Gastrocnemius medialis (tissue), 4 donors: ENCODE data around the gene SPATA2. TPM values are rescaled to one million over a fixed set of nuclear protein-coding genes. Genes with fewer than 3 reads are reported as not detected.

Experiments
- ATAC-seq, 2 donors: fragments of 150-250 bp; one replicate each; pipeline ENCODE4 v1.9.1; 2016
- DNase-seq, 2 donors: peaks; one replicate each; pipeline ENCODE4 v3.0.0-alpha.2; 2019
- H3K27ac ChIP-seq, 4 donors: fragments of 200-600 bp; sonication (generic); 1 replicate in 1 of 4; 2 replicates in 3 of 4; pipeline ENCODE4 v1.5.1; 2016 to 2018; ENCODE audit warnings: mild to moderate bottlenecking in 2 of 4, moderate library complexity in 1 of 4
- H3K27me3 ChIP-seq, 3 donors: fragments of 200-600 bp; sonication (generic) in 2 of 3; 1 replicate in 1 of 3; 2 replicates in 2 of 3; pipeline versions ENCODE4 v1.5.1 to v1.6.0; 2016 to 2019; ENCODE audit warnings: mild to moderate bottlenecking in 1 of 3, moderate library complexity in 1 of 3
- H3K36me3 ChIP-seq, 2 donors: fragments of 200-600 bp; sonication (generic) in 1 of 2; one replicate each; pipeline ENCODE4 v1.5.1; 2017 to 2018
- H3K4me1 ChIP-seq, 2 donors: fragments of 200-600 bp; sonication (generic) in 1 of 2; one replicate each; pipeline ENCODE4 v1.5.1; 2016 to 2017; ENCODE audit warnings: mild to moderate bottlenecking in 2 of 2
- H3K4me3 ChIP-seq, 4 donors: fragments of 200-600 bp; sonication (generic) in 3 of 4; 1 replicate in 1 of 4; 2 replicates in 3 of 4; pipeline ENCODE4 v1.5.1; 2016 to 2019; ENCODE audit warnings: mild to moderate bottlenecking in 2 of 4
- H3K9me3 ChIP-seq, 3 donors: fragments of 200-600 bp; sonication (generic) in 2 of 3; 1 replicate in 1 of 3; 2 replicates in 2 of 3; pipeline ENCODE4 v1.5.1; 2016 to 2019
- CTCF ChIP-seq, 5 experiments: fragments of 450-650 bp in 3 of 5; fragments of 200-600 bp in 2 of 5; sonication (generic) in 2 of 5; IDR thresholded peaks in 4 of 5; conservative IDR thresholded peaks in 1 of 5; 1 replicate in 4 of 5; 2 replicates in 1 of 5; pipeline ENCODE4 v1.5.1; 2016 to 2019; ENCODE audit warnings: antibody characterized with exemption in 5 of 5, mild to moderate bottlenecking in 3 of 5, moderate library complexity in 3 of 5
- POLR2A ChIP-seq, 2 donors: fragments of 450-650 bp; IDR thresholded peaks; one replicate each; pipeline ENCODE4 v1.6.1; 2017; ENCODE audit warnings: antibody characterized with exemption in 2 of 2, mild to moderate bottlenecking in 2 of 2, moderate library complexity in 2 of 2
- in situ Hi-C, 4 donors: fragments of 200-750 bp; cut with MboI; loops; one replicate each; pipeline versions ENCODE4 v1.15.0 to v1.8.0; 2017; ENCODE audit warnings: low sequenced_read_pairs in 4 of 4
- intact Hi-C: fragments of 100-400 bp; cut with DNase I; formaldehyde crosslinking; loops from one replicate; pipeline ENCODE4 v1.15.1; 2023; ENCODE audit warnings: low total_unique reads
- total RNA-seq, 4 donors: library from RNA; depleted of rRNA; stranded (reverse); fragments of >200 nt; gene quantifications; one replicate each; pipeline versions ENCODE4 v1.1.0 to v1.2.3, GENCODE V29; 2016

The SPATA2 gene
- total RNA-seq, 4 donors from 2014 or later = 7.7 to 10.7 (median 9.7) TPM

- H3K4me1 ChIP-seq = peaks cover 48 to 64% of the 10 kb centered on the region in 2 donors
- intact Hi-C loops = loop anchor here (2.0 to 10.0 kb wide), 3 partner anchors 23 to 199 kb away; partner anchors contain the start of genes B4GALT5, RNF114 and SLC9A8
- no peaks in the 10 kb centered on the region for H3K27me3 ChIP-seq
- DNase-seq = no peak
- no peak for ATAC-seq
- H3K4me3 ChIP-seq = peak overlapping the region in 3 of 4 donors; percentile 87 to 99 (median 98)
- peaks cover 0 to 2% of the 10 kb centered on the region in 2 donors for H3K36me3 ChIP-seq
- TF ChIP-seq CTCF (IDR thresholded peaks at IDR 0.05 in 4 of 5, conservative IDR thresholded peaks at IDR 0.05 in 1 of 5) = no peak
- TF ChIP-seq POLR2A (IDR thresholded peaks at IDR 0.05) = no peak
- H3K9me3 ChIP-seq = no peaks in the 10 kb centered on the region
- in situ Hi-C loops = no loop called here
- peak overlapping the region; percentile 94 to 100 (median 96) for H3K27ac ChIP-seq
Observed at GRCh38 chr20:49913399-49914047, 1.8 kb downstream of the SPATA2 start.

- in situ Hi-C loops = no loop called here
Observed at GRCh38 chr20:49910340-49910706, 5.0 kb downstream of the SPATA2 start.

GRCh38 chr20:49909499-49910339 lies 5.6 kb downstream of the SPATA2 start:
- Histone ChIP-seq H3K4me1 (peaks cover 38 to 62% of the 10 kb centered on the region in 2 donors), H3K4me3 (peak overlapping the region; percentile 29 to 49 (median 40))

More at GRCh38 chr20:49910340-49910706, 5.0 kb downstream of the SPATA2 start:
- intact Hi-C loops = loop anchor here (1.0 to 10.0 kb wide), 3 partner anchors 85 to 196 kb away; partner anchors contain the start of genes B4GALT5 and SLC9A8
- Histone ChIP-seq H3K9me3 (no peaks in the 10 kb centered on the region), H3K27me3 (no peaks in the 10 kb centered on the region), H3K4me1 (peaks cover 38 to 62% of the 10 kb centered on the region in 2 donors), H3K27ac (peak overlapping the region; percentile 92 to 100 (median 97)), H3K36me3 (peaks cover 0 to 28% of the 10 kb centered on the region in 2 donors), H3K4me3 (peak overlapping the region; percentile 32 to 49 (median 40))
- no peak for DNase-seq
- TF ChIP-seq POLR2A (IDR thresholded peaks at IDR 0.05) (peak in 1 of 2 donors; percentile 6), CTCF (IDR thresholded peaks at IDR 0.05 in 4 of 5, conservative IDR thresholded peaks at IDR 0.05 in 1 of 5) (no peak)
- ATAC-seq = peak in 1 of 2 donors; percentile 14

GRCh38 chr20:49908258-49908565 lies 7.1 kb downstream of the SPATA2 start:
- H3K9me3 ChIP-seq = no peaks in the 10 kb centered on the region
- H3K27ac ChIP-seq = peak overlapping the region; percentile 92 to 100 (median 97)
- intact Hi-C loops = no loop called here

More at GRCh38 chr20:49909499-49910339, 5.6 kb downstream of the SPATA2 start:
- ATAC-seq = peak; percentile 93
- Histone ChIP-seq H3K27ac (peak overlapping the region; percentile 92 to 100 (median 97)), H3K36me3 (peaks cover 0 to 34% of the 10 kb centered on the region in 2 donors), H3K9me3 (no peaks in the 10 kb centered on the region), H3K27me3 (no peaks in the 10 kb centered on the region)
- TF ChIP-seq POLR2A (IDR thresholded peaks at IDR 0.05) (peak; percentile 46 to 85), CTCF (IDR thresholded peaks at IDR 0.05 in 4 of 5, conservative IDR thresholded peaks at IDR 0.05 in 1 of 5) (peak; percentile 51 to 77 (median 60))
- peak; percentile 78 to 95 for DNase-seq
- intact Hi-C loops (loop anchor here (1.0 to 10.0 kb wide), 3 partner anchors 84 to 195 kb away; partner anchors contain the start of genes B4GALT5 and SLC9A8), in situ Hi-C loops (no loop called here)

More at GRCh38 chr20:49908258-49908565, 7.1 kb downstream of the SPATA2 start:
- in situ Hi-C loops = no loop called here
- ATAC-seq = no peak
- H3K4me1 ChIP-seq = peaks cover 22 to 47% of the 10 kb centered on the region in 2 donors
- no peak for DNase-seq
- H3K4me3 ChIP-seq = no peak overlapping the region
- H3K27me3 ChIP-seq = no peaks in the 10 kb centered on the region
- peaks cover 0 to 43% of the 10 kb centered on the region in 2 donors for H3K36me3 ChIP-seq
- TF ChIP-seq CTCF (IDR thresholded peaks at IDR 0.05 in 4 of 5, conservative IDR thresholded peaks at IDR 0.05 in 1 of 5) = no peak
- TF ChIP-seq POLR2A (IDR thresholded peaks at IDR 0.05) = no peak
